Testis (tissue), 3 donors: Measurements from ENCODE around the gene MED9. TPM values are rescaled to one million over a fixed set of nuclear protein-coding genes. Genes with fewer than 3 reads are reported as not detected.

Experiments used
- DNase-seq: peaks from one replicate; pipeline ENCODE4 v3.0.0-alpha.2; 2019
- H3K27ac ChIP-seq, 2 donors: fragments of 200-600 bp; sonication (generic); one replicate each; pipeline ENCODE4 v1.5.1; 2019
- H3K27me3 ChIP-seq: fragments of 200-600 bp; sonication (generic); one replicate; pipeline ENCODE4 v1.5.1; 2019
- H3K36me3 ChIP-seq: fragments of 200-600 bp; sonication (generic); one replicate; pipeline ENCODE4 v1.5.1; 2017; ENCODE audit warnings: low read depth; ENCODE audit errors: missing control alignments
- H3K4me1 ChIP-seq: fragments of 200-600 bp; sonication (generic); one replicate; pipeline ENCODE4 v1.5.1; 2019
- H3K4me3 ChIP-seq, 2 donors: fragments of 200-600 bp; sonication (generic); one replicate each; pipeline ENCODE4 v1.5.1; 2017 to 2019
- H3K9me3 ChIP-seq: fragments of 200-600 bp; sonication (generic); one replicate; pipeline ENCODE4 v1.5.1; 2017
- CTCF ChIP-seq, 3 experiments: fragments of 450-650 bp in 2 of 3; fragments of 200-600 bp in 1 of 3; sonication (generic) in 1 of 3; IDR thresholded peaks; one replicate each; pipeline ENCODE4 v1.5.1; 2016 to 2019; ENCODE audit warnings: antibody characterized with exemption in 3 of 3, mild to moderate bottlenecking in 2 of 3, moderate library complexity in 1 of 3
- POLR2A ChIP-seq: fragments of 450-650 bp; IDR thresholded peaks from one replicate; pipeline ENCODE4 v1.6.1; 2017; ENCODE audit warnings: antibody characterized with exemption, mild to moderate bottlenecking, moderate library complexity
- WGBS, 2 donors: methylation state at CpG; one replicate each; pipeline ENCODE4 v1.1.5; 2018; 5-methylcytosine and 5-hydroxymethylcytosine counted together
- intact Hi-C: fragments of 100-400 bp; cut with DNase I; formaldehyde crosslinking; loops from one replicate; pipeline ENCODE4 v1.15.1; 2023; ENCODE audit warnings: low total_unique reads
- polyA plus RNA-seq: library from polyadenylated mRNA; stranded (reverse); fragments of 350-450 nt; fragmentation: Illumina TruSeq; extraction: RNeasy Lipid Tissue Mini Kit (QIAGEN cat#74804); gene quantifications from one replicate; pipeline ENCODE4 v1.2.3, GENCODE V29; 2014; ENCODE audit warnings: low read depth, low replicate concordance; ENCODE audit not compliant: insufficient read depth
- total RNA-seq, 2 donors: library from RNA; depleted of rRNA; stranded (reverse); fragments of >200 nt; gene quantifications; one replicate each; pipeline ENCODE4 v1.2.3, GENCODE V29; 2016

MED9 gene
- total and polyA plus RNA-seq, 3 donors from 2014 or later = 18.8 to 42.6 (median 35.9) TPM

DNA sequence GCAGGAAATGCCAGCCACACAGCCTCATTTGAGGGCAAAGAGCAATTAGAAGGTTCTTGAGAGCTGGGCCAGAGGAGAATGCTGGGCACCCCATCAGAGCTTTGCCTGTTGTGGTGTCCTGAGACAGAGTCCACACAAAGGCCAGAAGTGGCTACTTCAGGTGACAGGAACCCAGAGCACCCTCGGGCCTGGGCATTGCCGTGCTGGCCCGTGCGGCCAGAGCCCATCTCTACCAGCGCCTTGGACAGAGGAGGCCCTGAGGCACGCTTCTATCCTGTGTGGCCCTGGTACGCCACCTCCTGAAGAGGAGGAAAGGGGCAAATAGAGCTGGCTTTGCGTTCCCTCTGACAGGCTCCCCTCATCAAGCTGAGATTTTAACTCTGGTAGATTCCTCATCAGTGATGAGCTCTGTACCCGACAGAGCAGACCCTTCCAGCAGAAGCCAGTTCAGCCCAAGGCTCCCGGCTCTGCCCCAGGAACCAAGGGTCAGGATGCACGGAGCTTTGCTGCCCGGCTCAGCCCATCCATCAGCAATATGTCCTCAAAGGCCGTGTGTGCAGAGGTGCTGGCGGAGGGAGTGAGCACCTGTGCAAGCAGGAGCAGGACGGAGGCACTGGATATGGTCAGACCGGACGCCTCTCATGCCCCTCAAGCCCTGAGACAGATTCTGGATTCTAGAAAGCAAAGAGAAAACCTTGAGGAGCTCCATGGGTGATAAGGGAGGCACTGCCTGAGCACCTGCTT lies 22.8 kb downstream of the MED9 start:
- no peaks in the 10 kb centered on the region for H3K27me3 ChIP-seq
- no peak overlapping the region for H3K4me3 ChIP-seq
- DNase-seq = no peak
- H3K4me1 ChIP-seq = peaks cover 6% of the 10 kb centered on the region
- WGBS, 2 donors = 75 to 85% methylated on average over 8 to 17 of the region's 17 CpGs
- no peaks in the 10 kb centered on the region for H3K9me3 ChIP-seq
- no peak overlapping the region for H3K27ac ChIP-seq
- TF ChIP-seq CTCF (IDR thresholded peaks at IDR 0.05) (no peak), POLR2A (no peak)
- no peaks in the 10 kb centered on the region for H3K36me3 ChIP-seq
- intact Hi-C loops = loop anchor here (10.0 kb wide), 1 partner anchor 65 kb away; no protein-coding TSS in a partner anchor

DNA sequence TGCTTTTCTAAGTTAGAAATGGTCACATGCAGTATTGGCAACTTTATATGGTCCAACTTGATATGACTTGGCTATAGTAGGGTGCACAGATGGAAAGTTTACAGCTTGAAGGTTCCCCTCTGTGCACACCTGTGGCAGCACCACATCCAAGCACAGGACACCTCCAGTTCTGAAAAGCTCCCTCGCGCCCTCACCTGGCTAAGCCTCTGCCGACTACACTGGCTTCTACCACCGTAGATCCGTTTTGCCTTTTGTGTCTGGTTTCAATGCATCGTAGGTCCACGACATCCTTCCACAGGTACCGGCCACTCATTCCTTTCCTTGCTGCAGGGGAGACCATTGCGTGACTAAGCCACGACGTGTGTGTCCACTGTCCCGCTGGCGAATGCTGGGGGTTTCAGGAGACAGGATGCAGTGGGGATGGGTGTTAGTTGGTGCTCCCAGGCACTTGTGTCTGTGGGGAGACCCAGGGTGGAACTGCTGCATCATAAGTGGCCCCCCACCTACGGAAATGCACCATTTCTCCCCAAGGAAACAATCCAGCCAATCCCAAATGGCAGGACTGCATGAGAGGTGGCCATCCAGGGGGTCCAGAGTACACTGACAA lies 24.3 kb downstream of the MED9 start:
- no peaks in the 10 kb centered on the region for H3K9me3 ChIP-seq
- H3K4me3 ChIP-seq = no peak overlapping the region
- H3K27me3 ChIP-seq = no peaks in the 10 kb centered on the region
- WGBS, 2 donors = 73 to 77% methylated on average over 5 to 14 of the region's 14 CpGs
- no peak overlapping the region for H3K27ac ChIP-seq
- H3K4me1 ChIP-seq = peaks cover 6% of the 10 kb centered on the region
- DNase-seq = no peak
- intact Hi-C loops = no loop called here
- no peaks in the 10 kb centered on the region for H3K36me3 ChIP-seq
- TF ChIP-seq CTCF (IDR thresholded peaks at IDR 0.05) (no peak), POLR2A (no peak)

GRCh38 chr17:17502741-17503565 lies 26.2 kb downstream of the MED9 start:
- H3K9me3 ChIP-seq = no peaks in the 10 kb centered on the region
- H3K27me3 ChIP-seq = no peaks in the 10 kb centered on the region
- 91 to 92% methylated on average over 21 of the region's 21 CpGs for WGBS, 2 donors
- no peak for DNase-seq
- TF ChIP-seq CTCF (IDR thresholded peaks at IDR 0.05) (no peak), POLR2A (no peak)
- no peak overlapping the region for H3K4me3 ChIP-seq
- no peak overlapping the region for H3K27ac ChIP-seq
- intact Hi-C loops = no loop called here
- H3K4me1 ChIP-seq = no peaks in the 10 kb centered on the region
- no peaks in the 10 kb centered on the region for H3K36me3 ChIP-seq

GRCh38 chr17:17503566-17504130 lies 26.8 kb downstream of the MED9 start:
- DNase-seq = peak; percentile 59
- WGBS, 2 donors = 40 to 53% methylated on average over 7 of the region's 7 CpGs

More at GRCh38 chr17:17503566-17504130, 26.8 kb downstream of the MED9 start:
- H3K4me3 ChIP-seq = no peak overlapping the region
- no peak overlapping the region for H3K27ac ChIP-seq
- no peaks in the 10 kb centered on the region for H3K4me1 ChIP-seq
- intact Hi-C loops = no loop called here
- no peaks in the 10 kb centered on the region for H3K27me3 ChIP-seq
- TF ChIP-seq CTCF (IDR thresholded peaks at IDR 0.05) (no peak), POLR2A (no peak)
- H3K9me3 ChIP-seq = no peaks in the 10 kb centered on the region
- H3K36me3 ChIP-seq = no peaks in the 10 kb centered on the region
